Activated T-helper 2 cell treated with anti-CD3 and anti-CD28 coated beads, Interferon-gamma antibody, Interleukin-2, Interleukin-4, amounts not matched to agents 10 μg/mL and 5 μg/mL and 100 μg/mL, durations not matched to agents 14 hours and 24 hours and 36 hours (primary cell): Measurements from ENCODE around the gene OR9Q1. TPM values are rescaled to one million over a fixed set of nuclear protein-coding genes. Genes with fewer than 3 reads are reported as not detected.
"Not testable (repeated sequence)": the region's sequence is repeated elsewhere in the genome, so short reads cannot be mapped to it uniquely, and the experiment has no call there.

ENCODE experiments used
- DNase-seq: peaks from one replicate; pipeline ENCODE4 v3.0.0; 2021; ENCODE audit warnings: low spot score
- H3K27ac Mint-ChIP-seq: one replicate; pipeline ENCODE4 v1.8.0; 2021; ENCODE audit warnings: mixed read lengths
- H3K27me3 Mint-ChIP-seq: one replicate; pipeline ENCODE4 v1.8.0; 2021; ENCODE audit warnings: low read depth, mixed read lengths
- H3K36me3 Mint-ChIP-seq: one replicate; pipeline ENCODE4 v1.8.0; 2021; ENCODE audit warnings: low read depth, mixed read lengths
- H3K4me1 Mint-ChIP-seq: one replicate; pipeline ENCODE4 v1.8.0; 2021; ENCODE audit warnings: low read depth, mixed read lengths
- H3K4me3 Mint-ChIP-seq: one replicate; pipeline ENCODE4 v1.8.0; 2021; ENCODE audit warnings: low read depth, mild to moderate bottlenecking, moderate library complexity, mixed read lengths
- H3K9me3 Mint-ChIP-seq: one replicate; pipeline ENCODE4 v1.8.0; 2021; ENCODE audit warnings: mixed read lengths
- intact Hi-C: fragments of 100-400 bp; cut with micrococcal nuclease; formaldehyde crosslinking; loops from one replicate; pipeline ENCODE4 v1.15.1; 2023
- total RNA-seq: library from RNA; stranded (reverse); gene quantifications from 2 replicates; pipeline ENCODE4 v1.2.3, GENCODE V29; 2022

OR9Q1 gene, protein sequence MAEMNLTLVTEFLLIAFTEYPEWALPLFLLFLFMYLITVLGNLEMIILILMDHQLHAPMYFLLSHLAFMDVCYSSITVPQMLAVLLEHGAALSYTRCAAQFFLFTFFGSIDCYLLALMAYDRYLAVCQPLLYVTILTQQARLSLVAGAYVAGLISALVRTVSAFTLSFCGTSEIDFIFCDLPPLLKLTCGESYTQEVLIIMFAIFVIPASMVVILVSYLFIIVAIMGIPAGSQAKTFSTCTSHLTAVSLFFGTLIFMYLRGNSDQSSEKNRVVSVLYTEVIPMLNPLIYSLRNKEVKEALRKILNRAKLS
- not detected in 2 replicates for total RNA-seq

DNA sequence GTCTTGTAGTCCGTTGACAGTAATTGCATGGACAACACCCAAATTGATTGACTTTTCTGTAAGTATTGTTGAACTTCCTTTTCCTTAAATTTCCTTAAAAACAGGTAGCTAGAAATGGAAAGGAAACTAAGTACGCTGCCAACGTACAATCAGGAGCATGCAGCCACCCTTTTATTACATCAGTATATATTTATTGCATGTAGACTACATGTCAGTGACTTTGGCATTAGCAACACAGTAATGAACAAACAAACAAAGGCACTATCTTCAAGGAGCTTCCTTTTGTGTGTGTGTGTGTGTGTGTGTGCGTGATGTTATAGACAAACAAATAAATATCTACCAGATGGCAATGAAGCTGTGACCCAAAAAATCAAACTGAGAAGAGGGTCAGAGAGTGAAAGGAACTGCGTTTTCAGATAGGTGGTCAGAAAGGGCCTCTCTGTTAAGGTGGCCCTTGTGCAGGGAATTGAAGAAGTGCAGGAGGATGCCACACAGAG lies at the start of gene OR9Q1:
TSS of gene OR9Q1 (plus strand) at position 447 of the 497 bp plus-strand sequence. CDS start 155,564 bp downstream, outside the sequence.
- intact Hi-C loops, result no loop called here
- H3K9me3 Mint-ChIP-seq, result no peaks in the 10 kb centered on the region

DNA sequence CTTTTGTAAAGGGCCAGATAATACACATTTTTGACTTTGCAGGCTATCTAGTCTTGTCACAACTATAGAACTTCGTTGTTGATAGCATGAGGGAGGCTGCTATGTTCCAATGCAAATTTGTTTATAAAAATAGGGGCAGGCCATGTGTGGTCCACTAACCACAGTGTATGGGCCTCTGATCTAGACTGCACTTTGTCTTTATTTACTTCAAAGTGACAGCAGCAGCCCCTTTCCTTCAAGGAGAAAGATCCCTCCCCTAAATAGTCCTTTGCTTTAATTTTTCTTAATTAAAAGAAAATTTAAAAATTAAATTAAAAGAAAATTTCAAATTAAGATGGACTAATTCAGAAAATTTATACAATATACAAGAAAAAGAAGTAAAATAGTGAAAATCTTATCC lies 49.5 kb upstream of the OR9Q1 start:
- Mint-ChIP-seq H3K27ac (no peak overlapping the region), H3K4me3 (no peak overlapping the region), H3K9me3 (no peaks in the 10 kb centered on the region), H3K27me3 (no peaks in the 10 kb centered on the region), H3K4me1 (no peaks in the 10 kb centered on the region), H3K36me3 (no peaks in the 10 kb centered on the region)
- DNase-seq, result no peak
- intact Hi-C loops, result no loop called here

More for the DNA sequence above, at the start of gene OR9Q1:
- Mint-ChIP-seq H3K36me3 (no peaks in the 10 kb centered on the region), H3K27me3 (no peaks in the 10 kb centered on the region), H3K27ac (no peak within 1 kb of the TSS), H3K4me1 (no peaks in the 10 kb centered on the region), H3K4me3 (no peak within 1 kb of the TSS)
- DNase-seq, result no peak

DNA sequence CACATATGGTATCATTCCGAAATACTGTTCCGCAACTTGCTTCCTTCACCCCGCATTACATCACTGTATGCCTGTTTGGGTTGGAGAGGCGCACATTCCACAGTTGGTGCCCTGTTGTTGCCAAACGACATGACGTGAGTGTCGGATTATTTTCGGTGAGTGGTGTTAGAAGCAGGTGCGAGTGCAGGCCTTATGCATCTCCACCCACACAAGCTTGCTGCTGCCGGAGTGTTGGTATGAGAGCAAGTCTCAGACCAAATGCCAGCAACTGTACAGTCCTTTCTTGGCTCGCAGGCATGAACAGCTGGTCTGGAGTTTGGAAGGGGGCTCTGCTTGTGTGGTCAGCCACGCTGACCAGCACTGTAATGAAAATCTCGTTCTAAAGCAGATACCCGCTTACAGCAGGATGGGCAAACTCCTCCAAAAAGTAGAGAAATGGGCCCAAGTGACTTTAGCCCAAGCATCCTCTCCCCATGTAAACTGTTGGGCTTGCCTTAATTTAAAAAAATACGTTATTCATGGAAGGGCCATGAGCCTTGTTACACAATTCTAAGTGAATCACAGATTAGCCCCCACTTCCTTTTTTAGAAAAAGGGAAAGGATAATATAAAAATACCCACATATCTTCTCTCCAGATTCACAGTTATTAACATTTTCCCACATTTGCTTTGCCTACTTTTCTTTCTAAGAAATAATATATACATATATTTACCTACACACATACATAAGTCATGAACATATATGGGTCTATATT lies 48.7 kb upstream of the OR9Q1 start:
- intact Hi-C loops, result no loop called here
- Mint-ChIP-seq H3K9me3 (no peaks in the 10 kb centered on the region), H3K4me3 (no peak overlapping the region), H3K27ac (no peak overlapping the region), H3K36me3 (no peaks in the 10 kb centered on the region), H3K4me1 (no peaks in the 10 kb centered on the region), H3K27me3 (no peaks in the 10 kb centered on the region)
- DNase-seq, result no peak

DNA sequence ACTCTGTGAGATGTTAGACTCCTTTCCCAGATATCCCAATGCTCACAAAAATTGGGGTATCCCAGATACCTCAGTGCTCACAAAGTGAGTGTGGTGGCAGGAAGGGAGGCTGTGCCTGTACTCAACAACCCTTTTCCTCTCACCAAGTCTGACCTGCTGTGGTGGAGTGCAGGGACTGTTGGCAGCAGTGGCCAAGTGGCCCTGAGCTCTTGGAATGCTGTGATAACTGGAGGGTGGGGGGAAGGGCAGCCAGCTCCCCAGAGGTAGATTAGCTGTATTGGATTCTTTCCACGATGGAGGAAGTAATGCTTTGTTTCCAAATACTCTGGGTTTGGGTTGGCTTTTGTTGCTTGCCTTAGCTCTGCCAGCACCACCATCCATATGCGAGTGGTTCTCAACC lies 46.0 kb upstream of the OR9Q1 start:
- Mint-ChIP-seq H3K4me3 (no peak overlapping the region), H3K4me1 (no peaks in the 10 kb centered on the region), H3K27me3 (no peaks in the 10 kb centered on the region), H3K9me3 (no peaks in the 10 kb centered on the region), H3K36me3 (no peaks in the 10 kb centered on the region), H3K27ac (no peak overlapping the region)
- intact Hi-C loops, result no loop called here
- DNase-seq, result no peak

DNA sequence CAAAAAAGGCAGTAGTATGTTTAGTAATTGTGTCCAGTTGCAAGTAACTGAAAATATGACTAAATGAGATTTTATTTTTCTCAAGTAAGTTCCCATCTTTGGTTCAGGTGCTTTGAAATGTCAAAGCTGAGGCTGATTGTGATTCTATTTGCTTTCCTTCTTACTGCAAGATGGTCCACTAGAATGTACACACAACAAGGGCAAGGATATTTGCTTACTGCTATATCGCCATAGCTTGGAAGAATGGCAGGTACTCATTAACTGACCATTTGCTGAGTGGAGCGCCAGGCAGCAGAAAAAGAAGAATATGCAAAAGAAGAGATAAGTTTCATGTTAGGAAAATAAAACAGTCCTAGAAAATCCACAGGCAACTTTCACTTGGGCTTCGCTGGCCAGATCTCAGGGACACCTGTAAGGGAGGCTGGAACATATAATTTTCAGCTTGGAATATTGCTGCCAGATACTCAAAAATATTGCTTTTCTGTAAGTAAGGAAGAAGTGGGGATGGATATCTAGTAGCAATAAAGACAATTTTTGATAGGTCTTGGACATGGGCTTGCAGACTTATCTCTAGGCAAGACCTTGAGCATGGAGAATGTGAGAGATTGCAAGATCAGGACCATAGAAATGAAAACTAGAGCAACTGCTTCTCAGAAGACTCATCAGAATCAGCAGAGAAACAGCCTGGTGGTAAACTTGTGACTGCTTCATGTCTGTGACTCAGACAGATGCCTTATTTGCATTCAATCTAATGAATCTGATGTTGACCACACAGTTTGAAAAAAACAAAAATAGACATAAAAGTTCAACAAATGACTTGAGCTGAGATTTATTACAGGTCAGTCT lies 44.8 kb upstream of the OR9Q1 start:
- intact Hi-C loops, result no loop called here
- no peaks in the 10 kb centered on the region for H3K36me3 Mint-ChIP-seq
- H3K4me1 Mint-ChIP-seq, result no peaks in the 10 kb centered on the region
- H3K9me3 Mint-ChIP-seq, result no peaks in the 10 kb centered on the region
- H3K27me3 Mint-ChIP-seq, result peaks cover 3% of the 10 kb centered on the region
- H3K27ac Mint-ChIP-seq, result no peak overlapping the region
- DNase-seq, result no peak
- no peak overlapping the region for H3K4me3 Mint-ChIP-seq

DNA sequence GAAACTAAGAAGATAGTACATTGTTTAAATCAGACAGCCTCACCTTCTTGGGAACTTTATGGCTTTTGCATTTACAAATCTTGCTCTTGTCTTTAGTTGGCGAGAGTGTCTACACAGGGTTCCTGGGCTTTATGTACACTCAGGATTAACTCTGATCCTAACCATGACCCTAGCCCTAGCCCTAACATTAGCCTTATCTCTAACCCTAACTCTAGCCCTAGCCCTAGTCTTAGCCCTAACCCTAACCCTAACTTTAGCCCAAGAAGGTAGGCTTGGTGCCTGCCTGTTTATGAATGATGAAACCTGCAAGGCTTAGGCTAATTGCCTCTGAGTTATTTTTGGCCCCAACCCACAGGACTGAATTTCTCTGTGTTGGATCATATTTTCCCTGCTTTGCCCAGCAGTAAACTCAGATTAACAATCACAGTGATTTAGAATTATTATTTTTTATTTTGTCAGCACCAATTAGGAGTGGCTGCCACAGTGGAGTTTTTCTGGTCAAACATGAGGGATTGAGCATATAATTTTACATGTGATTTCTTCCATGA lies 44.1 kb upstream of the OR9Q1 start:
- no peaks in the 10 kb centered on the region for H3K9me3 Mint-ChIP-seq
- H3K27ac Mint-ChIP-seq, result no peak overlapping the region
- no peaks in the 10 kb centered on the region for H3K36me3 Mint-ChIP-seq
- H3K27me3 Mint-ChIP-seq, result peaks cover 3% of the 10 kb centered on the region
- intact Hi-C loops, result no loop called here
- no peaks in the 10 kb centered on the region for H3K4me1 Mint-ChIP-seq
- H3K4me3 Mint-ChIP-seq, result no peak overlapping the region
- no peak for DNase-seq

DNA sequence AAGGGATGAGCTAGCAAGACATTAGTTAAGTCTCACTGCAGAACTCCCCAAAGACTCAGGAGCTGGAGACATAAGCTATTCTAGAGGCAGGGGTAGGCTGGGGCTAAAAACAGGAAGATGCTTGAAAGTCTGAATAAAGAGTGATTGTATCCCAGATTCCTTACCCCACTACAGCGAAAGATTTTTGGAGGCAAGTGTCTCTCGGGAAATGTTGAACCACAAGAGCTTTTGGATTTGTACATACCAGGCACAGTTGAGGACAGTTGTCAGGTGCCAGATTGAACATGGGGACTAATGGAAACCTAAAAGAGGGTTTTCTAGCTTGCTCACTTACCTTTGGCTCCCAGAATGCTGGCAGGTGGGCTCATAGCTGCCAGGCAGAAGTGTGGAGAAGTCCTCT lies 43.5 kb upstream of the OR9Q1 start:
- H3K9me3 Mint-ChIP-seq, result no peaks in the 10 kb centered on the region
- no peak overlapping the region for H3K4me3 Mint-ChIP-seq
- no peak for DNase-seq
- no peaks in the 10 kb centered on the region for H3K4me1 Mint-ChIP-seq
- intact Hi-C loops, result no loop called here
- peaks cover 3% of the 10 kb centered on the region for H3K27me3 Mint-ChIP-seq
- H3K27ac Mint-ChIP-seq, result no peak overlapping the region
- H3K36me3 Mint-ChIP-seq, result no peaks in the 10 kb centered on the region

DNA sequence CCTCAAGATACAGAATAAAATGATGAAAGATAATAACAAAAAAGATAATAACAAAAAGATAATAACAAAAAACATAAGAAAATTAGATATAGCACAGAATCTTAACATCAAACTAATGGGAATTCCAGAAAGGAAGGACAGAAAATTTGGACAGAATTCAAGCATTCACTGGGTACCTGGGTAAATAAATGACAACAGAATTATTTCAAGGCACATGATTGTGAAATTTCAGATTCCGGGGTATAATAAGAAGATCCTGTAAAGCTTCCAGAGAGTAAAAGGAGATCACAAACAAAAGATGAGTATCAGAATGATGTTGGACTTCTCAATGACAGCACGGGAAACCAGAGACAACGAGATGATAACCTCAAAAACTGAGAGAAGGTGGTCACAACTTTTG lies 42.1 kb upstream of the OR9Q1 start:
- intact Hi-C loops, result no loop called here
- Mint-ChIP-seq H3K4me1 (no peaks in the 10 kb centered on the region), H3K27me3 (peaks cover 3% of the 10 kb centered on the region), H3K4me3 (no peak overlapping the region), H3K36me3 (no peaks in the 10 kb centered on the region), H3K9me3 (no peaks in the 10 kb centered on the region), H3K27ac (no peak overlapping the region)
- no peak for DNase-seq

DNA sequence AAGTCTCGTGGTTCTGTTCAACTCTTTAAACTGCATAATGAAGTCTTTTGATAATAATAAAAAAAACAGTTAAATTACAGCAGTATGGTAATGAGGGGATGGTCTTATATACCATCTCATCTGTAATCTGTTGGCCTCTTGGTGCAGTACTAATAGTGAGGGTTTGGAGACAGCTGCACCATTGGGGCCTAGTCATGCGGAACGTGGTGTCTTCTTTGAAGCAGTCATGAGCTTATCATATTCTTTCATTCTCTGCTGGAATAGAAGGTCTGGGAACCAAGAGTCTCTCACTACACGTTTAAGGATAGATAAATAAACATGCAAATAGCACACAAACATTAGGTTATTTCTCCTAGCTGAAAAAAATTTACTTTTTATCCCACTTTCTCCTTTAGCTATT lies 40.9 kb upstream of the OR9Q1 start:
- DNase-seq, result no peak
- no peaks in the 10 kb centered on the region for H3K9me3 Mint-ChIP-seq
- intact Hi-C loops, result no loop called here
- H3K36me3 Mint-ChIP-seq, result no peaks in the 10 kb centered on the region
- peaks cover 3% of the 10 kb centered on the region for H3K27me3 Mint-ChIP-seq
- no peak overlapping the region for H3K27ac Mint-ChIP-seq
- H3K4me1 Mint-ChIP-seq, result no peaks in the 10 kb centered on the region
- H3K4me3 Mint-ChIP-seq, result no peak overlapping the region

DNA sequence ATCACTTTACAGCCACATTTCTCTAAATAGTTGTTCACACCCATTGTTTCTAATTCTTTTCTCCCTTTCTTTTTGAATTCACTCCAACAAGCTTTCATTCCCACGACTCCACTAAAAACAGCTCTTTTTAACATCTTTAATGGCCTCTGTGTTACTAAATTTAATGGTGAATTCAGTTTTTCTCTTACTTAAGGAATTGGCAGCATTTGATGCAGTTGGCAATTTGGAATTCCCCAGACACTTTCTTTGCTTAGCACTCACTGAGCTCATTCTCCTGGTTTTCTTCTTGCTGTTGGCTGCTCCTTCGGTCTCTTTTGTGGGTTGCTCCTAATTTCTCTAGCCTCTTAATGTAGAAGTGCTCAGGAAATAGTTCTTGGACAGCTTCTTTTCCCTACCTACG lies 40.5 kb upstream of the OR9Q1 start:
- intact Hi-C loops, result no loop called here
- no peak overlapping the region for H3K27ac Mint-ChIP-seq
- H3K4me1 Mint-ChIP-seq, result no peaks in the 10 kb centered on the region
- H3K4me3 Mint-ChIP-seq, result no peak overlapping the region
- H3K27me3 Mint-ChIP-seq, result peaks cover 3% of the 10 kb centered on the region
- no peaks in the 10 kb centered on the region for H3K9me3 Mint-ChIP-seq
- no peak for DNase-seq
- H3K36me3 Mint-ChIP-seq, result no peaks in the 10 kb centered on the region

DNA sequence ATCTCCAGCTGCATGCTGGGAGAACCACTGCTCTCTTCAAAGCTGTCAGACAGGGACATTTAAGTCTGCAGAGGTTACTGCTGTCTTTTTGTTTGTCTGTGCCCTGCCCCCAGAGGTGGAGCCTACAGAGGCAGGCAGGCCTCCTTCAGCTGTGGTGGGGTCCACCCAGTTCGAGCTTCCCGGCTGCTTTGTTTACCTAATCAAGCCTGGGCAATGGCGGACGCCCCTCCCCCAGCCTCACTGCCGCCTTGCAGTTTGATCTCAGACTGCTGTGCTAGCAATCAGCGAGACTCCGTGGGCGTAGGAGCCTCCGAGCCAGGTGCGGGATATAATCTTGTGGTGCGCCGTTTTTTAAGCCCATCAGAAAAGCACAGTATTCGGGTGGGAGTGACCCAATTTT lies 24.2 kb upstream of the OR9Q1 start:
- H3K27me3 Mint-ChIP-seq, H3K9me3 Mint-ChIP-seq, DNase-seq, H3K4me3 Mint-ChIP-seq, H3K36me3 Mint-ChIP-seq, H3K27ac Mint-ChIP-seq, intact Hi-C loops, H3K4me1 Mint-ChIP-seq: not testable (repeated sequence)

DNA sequence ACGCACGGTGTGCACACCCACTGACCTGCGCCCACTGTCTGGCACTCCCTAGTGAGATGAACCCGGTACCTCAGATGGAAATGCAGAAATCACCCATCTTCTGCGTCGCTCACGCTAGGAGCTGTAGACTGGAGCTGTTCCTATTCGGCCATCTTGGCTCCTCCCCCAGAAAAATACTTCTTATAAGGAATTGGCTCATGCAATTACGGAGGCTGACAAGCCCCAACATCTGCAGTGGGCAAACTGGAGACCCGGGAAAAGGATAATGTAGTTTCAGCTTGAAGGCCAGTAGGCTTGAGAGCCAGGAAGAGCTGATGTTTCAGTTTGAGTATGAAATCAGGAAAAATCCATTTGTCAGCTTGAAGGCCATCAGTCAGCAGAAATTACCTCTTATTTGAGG lies 23.7 kb upstream of the OR9Q1 start:
- H3K4me3 Mint-ChIP-seq, intact Hi-C loops, DNase-seq, H3K27me3 Mint-ChIP-seq, H3K9me3 Mint-ChIP-seq, H3K36me3 Mint-ChIP-seq, H3K27ac Mint-ChIP-seq, H3K4me1 Mint-ChIP-seq: not testable (repeated sequence)
